ENCODE results near the gene TNIP3.
"Not testable (repeated sequence)": the region's sequence is repeated elsewhere in the genome, so short reads cannot be mapped to it uniquely, and the experiment has no call there.

TNIP3 gene

DNA sequence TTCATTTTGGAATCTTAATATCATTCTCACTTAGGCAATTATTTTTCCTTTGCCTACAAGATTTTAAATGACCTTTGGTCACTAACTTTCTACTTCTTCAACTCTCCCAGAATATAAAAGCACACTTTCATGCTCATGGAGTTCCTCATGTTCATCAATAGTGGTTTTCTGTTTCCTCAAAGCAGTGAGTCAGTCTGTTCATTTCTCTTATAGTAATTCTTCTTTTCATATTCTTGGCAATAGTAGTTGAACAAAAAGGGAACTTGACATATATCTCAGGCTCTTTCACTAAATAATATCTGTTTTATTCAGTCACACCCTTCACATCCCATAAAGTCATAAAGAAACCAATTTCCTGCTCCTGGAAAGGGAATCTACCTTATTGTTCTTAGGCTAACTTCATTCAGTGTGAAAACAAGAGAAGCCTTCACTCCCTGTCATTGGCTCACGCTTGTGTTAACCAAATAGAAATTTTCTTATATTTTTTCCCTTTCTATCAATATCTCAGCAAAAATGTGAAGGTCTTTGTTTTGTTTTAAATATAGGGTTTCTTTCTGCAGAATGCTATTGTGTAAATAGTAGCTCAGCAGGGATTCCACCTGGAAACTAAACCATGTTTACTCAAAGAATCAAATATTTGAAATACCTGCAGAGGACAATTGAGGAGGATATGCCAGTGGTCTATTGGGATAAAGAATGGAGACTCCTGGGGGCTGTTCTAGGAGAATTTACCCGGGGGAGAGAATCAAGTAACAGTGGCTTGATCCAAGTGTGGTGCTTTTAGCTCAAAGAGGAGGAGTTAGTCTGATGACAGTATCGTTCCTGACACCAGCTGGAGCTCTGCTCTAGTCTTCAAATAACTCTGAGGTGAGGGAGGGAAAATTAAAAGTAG, 13.4 kb upstream of the TNIP3 start:
- DNase-seq, result no peak

- DNase-seq, result no peak
Observed at GRCh38 chr4:121176082-121176934, 12.2 kb upstream of the TNIP3 start.

GRCh38 chr4:121171477-121171876, 7.4 kb upstream of the TNIP3 start:
- not testable (repeated sequence) for DNase-seq

- no peak for DNase-seq
Observed at GRCh38 chr4:121168446-121169281, 4.5 kb upstream of the TNIP3 start.

- no peak for DNase-seq
Observed at GRCh38 chr4:121166976-121167375, 2.9 kb upstream of the TNIP3 start.

GRCh38 chr4:121165206-121165605, 1.1 kb upstream of the TNIP3 start:
- no peak for DNase-seq

DNA sequence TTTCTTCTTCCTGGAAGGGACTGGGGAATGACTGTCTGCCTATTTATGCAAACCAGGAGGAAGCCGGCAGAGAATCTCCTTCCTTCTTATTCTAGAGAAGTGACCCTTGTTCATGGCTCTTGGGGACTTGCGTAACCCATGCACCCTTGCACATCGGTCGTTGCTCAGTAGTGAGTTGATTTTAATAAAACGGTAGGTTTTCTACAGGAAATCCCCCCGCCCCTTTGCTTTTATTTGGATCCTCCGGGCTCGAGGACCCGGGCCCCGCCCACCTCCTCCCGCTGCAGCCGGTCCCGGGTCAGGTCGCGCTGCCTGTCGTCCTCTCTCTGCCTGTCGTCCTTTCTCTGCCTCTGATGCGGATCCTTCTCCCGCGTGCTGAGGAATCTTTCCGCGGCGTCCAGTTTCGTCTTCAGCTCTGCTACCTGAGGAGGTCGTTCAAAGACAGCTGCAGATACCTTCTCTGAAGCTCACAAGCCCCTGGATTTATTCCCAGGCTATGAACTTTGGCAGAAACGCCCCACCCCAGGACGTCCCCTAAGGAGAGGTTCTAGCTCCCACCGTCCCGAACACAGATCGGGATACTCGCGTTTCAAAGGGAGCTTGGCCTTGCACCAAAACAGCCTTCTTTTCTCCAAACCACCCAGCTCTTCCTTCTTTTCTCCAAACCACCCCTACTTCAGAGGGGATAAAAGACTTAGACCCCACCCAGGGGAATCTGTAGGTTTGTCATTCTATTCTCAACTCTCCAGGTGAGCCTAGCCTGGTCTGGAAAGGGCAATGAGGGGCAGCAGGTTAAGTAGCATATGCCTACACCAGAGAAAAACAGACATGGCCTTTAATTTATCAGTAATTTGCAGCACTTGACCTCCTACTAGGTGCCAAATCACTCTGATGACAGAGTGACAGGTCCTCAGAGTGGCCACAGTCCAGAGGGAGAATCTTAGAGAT, 7.0 kb downstream of the TNIP3 start:
- DNase-seq, result no peak

GRCh38 chr4:121155893-121156292, 8.2 kb downstream of the TNIP3 start:
- DNase-seq, result no peak

- DNase-seq, result no peak
Observed at GRCh38 chr4:121154103-121154515, 10.0 kb downstream of the TNIP3 start.

GRCh38 chr4:121151942-121152341, 12.2 kb downstream of the TNIP3 start:
- no peak for DNase-seq

- DNase-seq, result no peak
Observed at GRCh38 chr4:121150486-121150885, 13.6 kb downstream of the TNIP3 start.

- no peak for DNase-seq
Observed at GRCh38 chr4:121150003-121150402, 14.1 kb downstream of the TNIP3 start.

- DNase-seq, result no peak
Observed at GRCh38 chr4:121148621-121149020, 15.5 kb downstream of the TNIP3 start.

DNA sequence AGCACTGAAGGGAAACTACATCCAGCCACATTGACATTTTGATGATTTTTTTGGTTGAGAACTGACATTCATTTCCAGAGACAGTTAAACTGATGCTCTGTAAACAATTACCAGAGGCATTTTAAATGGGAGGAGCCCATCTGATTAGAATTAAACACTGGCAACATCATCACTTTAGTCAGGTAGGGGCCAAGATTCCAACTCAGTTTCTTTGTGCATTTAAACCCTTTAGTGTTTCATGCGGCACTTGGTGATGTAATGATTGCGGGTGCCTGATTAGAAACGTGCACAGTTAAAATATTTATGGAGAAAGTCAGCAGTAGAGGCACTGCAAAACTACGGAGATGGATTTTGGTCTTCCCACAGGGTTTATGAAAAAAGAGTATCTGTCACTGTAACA, 16.1 kb downstream of the TNIP3 start:
- DNase-seq, result no peak

DNA sequence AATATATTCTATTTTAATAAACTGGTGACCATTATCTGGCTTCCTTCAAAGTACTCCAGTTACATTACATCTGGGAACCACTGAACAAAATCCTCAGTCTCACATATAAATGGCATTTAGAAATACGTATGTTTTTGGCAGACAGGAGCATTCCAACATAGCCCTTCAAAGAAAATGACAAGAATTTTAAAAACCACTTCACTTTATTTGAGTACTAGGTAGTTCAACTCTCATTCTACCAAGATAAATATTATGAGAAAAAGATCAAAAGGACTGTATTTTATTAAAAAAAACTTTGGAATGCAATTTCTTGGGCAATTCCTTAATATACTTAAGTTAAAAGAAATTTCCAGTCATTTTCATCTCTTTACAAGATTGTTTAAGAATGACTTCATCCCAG, 17.6 kb downstream of the TNIP3 start:
- DNase-seq, result no peak

- DNase-seq, result no peak
Observed at GRCh38 chr4:121145430-121145829, 18.7 kb downstream of the TNIP3 start.

DNA sequence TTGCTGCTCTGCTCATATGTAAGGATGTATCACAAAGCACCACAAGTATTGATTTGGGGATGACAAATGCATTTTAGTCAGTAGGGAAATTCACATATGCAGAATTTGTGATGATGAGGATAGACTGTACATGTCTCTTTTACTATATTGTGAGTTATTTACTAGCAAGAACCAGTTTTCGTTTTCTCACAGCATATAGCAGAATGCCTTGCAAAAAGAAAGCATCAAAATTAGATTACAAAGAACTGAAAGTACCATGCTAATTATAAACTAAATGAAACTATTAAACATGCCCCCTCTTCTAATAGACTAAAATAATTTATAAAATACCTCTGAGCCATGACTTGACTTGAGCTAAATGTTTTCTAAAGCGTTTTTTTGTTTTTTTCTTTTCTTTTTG, 20.1 kb downstream of the TNIP3 start:
- DNase-seq, result no peak

DNA sequence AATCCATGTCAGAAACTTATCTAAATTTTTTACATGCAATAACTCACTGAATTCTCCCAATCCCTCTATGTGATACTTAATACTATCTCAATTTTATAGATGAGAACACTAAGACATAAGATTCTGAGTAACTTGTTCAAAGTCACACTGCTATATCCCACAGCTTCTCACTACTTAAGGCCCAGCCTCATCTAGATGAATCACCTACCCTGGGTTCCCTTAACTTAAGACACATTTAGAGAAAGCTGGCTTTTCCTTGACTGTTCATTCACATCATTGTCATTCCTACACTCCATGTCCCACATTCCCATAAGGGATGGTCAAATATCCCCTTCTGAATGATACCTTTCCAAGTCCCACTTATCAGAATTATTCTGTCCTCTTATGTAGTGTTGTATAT, 21.0 kb downstream of the TNIP3 start:
- DNase-seq, result no peak

GRCh38 chr4:121140716-121141460, 23.2 kb downstream of the TNIP3 start:
- no peak for DNase-seq

DNA sequence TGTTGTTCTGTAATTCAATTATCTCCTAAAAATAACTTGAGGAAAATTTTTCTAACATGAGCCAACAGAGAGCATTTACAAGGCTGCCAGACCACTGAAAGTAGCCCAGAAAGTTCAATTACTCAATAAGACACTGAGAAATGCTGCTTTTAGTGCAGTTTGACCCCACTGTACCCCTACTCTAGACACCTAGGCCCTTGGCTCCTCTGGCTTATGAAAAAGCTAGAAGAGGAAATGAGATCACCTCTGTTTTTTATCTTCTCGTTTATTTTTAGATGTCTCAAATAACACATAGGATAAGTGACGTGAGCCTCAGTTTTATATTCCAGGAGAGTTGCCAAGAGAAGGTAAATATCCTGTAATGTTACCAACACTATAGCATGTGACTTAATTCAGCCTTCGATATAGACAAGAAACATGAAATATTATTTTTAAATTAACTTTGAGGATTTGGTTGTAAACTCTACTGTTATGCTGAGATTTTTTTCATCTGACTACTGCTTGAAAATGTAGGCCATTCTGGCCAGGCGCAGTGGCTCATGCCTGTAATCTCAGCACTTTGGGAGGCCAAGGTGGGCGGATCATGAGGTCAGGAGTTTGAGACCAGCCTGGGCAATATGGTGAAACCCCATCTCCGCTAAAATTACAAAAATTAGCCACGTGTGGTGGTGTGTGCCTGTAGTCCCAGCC, 24.4 kb downstream of the TNIP3 start:
- peak; percentile 1 for DNase-seq
